Upper lobe of left lung (tissue), 6 donors: ENCODE measurements around the gene RAC3. TPM values are rescaled to one million over a fixed set of nuclear protein-coding genes. Genes with fewer than 3 reads are reported as not detected.
A peak's percentile ranks its signal among the peaks of the same experiment; 100 is the strongest.

Source experiments
- ATAC-seq, 2 donors: fragments of 200-7000 bp; cut with Tn5 transposase; one replicate each; pipeline ENCODE4 v1.9.1; 2022; ENCODE audit warnings: mild to moderate bottlenecking in 2 of 2, moderate library complexity in 2 of 2; ENCODE audit not compliant: low FRiP score in 2 of 2
- DNase-seq, 2 donors: peaks; one replicate each; pipeline ENCODE4 v3.0.0-alpha.2; 2019 to 2020
- H3K27ac ChIP-seq, 4 donors: fragments of 200-600 bp; sonication (generic); one replicate each; pipeline ENCODE4 v1.5.1; 2016 to 2019
- H3K27me3 ChIP-seq, 4 donors: fragments of 200-600 bp; sonication (generic); one replicate each; pipeline ENCODE4 v1.5.1; 2017 to 2019
- H3K36me3 ChIP-seq, 4 donors: fragments of 200-600 bp; sonication (generic); one replicate each; pipeline ENCODE4 v1.5.1; 2016 to 2019
- H3K4me1 ChIP-seq, 4 donors: fragments of 200-600 bp; sonication (generic); one replicate each; pipeline ENCODE4 v1.5.1; 2018 to 2019
- H3K4me3 ChIP-seq, 4 donors: fragments of 200-600 bp; sonication (generic); one replicate each; pipeline ENCODE4 v1.5.1; 2017 to 2019; ENCODE audit warnings: mild to moderate bottlenecking in 2 of 4, moderate library complexity in 1 of 4
- H3K9me3 ChIP-seq, 4 donors: fragments of 200-600 bp; sonication (generic); one replicate each; pipeline ENCODE4 v1.5.1; 2018 to 2019
- CTCF ChIP-seq, 6 experiments: fragments of 450-650 bp in 4 of 6; fragments of 200-600 bp in 2 of 6; sonication (generic) in 2 of 6; IDR thresholded peaks; one replicate each; pipeline ENCODE4 v1.5.1; 2016 to 2019; ENCODE audit warnings: antibody characterized with exemption in 6 of 6
- EP300 ChIP-seq, 4 donors: sonication (generic); formaldehyde crosslinking; IDR thresholded peaks; one replicate each; pipeline ENCODE4 v1.5.1; 2017; ENCODE audit warnings: antibody characterized with exemption in 4 of 4, control low read depth in 2 of 4
- POLR2A ChIP-seq, 4 donors: fragments of 450-650 bp; IDR thresholded peaks; one replicate each; pipeline ENCODE4 v1.5.1; 2016 to 2017; ENCODE audit warnings: antibody characterized with exemption in 4 of 4, mild to moderate bottlenecking in 2 of 4
- POLR2AphosphoS5 ChIP-seq, 2 donors: sonication (generic); formaldehyde crosslinking; IDR thresholded peaks; one replicate each; pipeline ENCODE4 v1.5.1; 2017; ENCODE audit warnings: antibody characterized with exemption in 2 of 2
- WGBS, 2 donors: methylation state at CpG; one replicate each; pipeline ENCODE4 v1.1.5; 2017 to 2018; 5-methylcytosine and 5-hydroxymethylcytosine counted together
- total RNA-seq, 6 donors: library from RNA; depleted of rRNA in 4 of 6; stranded (reverse); fragments of >200 nt in 4 of 6; gene quantifications; one replicate each; pipeline versions ENCODE4 v1.1.0 to v1.2.1, GENCODE V29; 2016 to 2021
- donor health status: DM: no; HTN: no; CAD: no; lungs with moderate emphysema.
- donor health status: DM: no; HTN: yes; CAD: no; lungs with severe emphysema.

The RAC3 gene
- total RNA-seq, 6 donors from 2014 or later, result 3.0 to 12.6 (median 7.1) TPM

GRCh38 chr17:82010575-82011525 lies 20.6 kb upstream of the RAC3 start:
- H3K36me3 ChIP-seq, result peaks cover 0 to 15% (median 5%) of the 10 kb centered on the region in 4 donors
- no peak for TF ChIP-seq POLR2A (IDR thresholded peaks at IDR 0.05)
- no peak for TF ChIP-seq CTCF (IDR thresholded peaks at IDR 0.05)
- no peak for TF ChIP-seq EP300 (IDR thresholded peaks at IDR 0.05)
- TF ChIP-seq POLR2AphosphoS5 (IDR thresholded peaks at IDR 0.05), result no peak
- peak in 1 of 2 donors; percentile 70 for DNase-seq
- no peaks in the 10 kb centered on the region for H3K27me3 ChIP-seq
- 93 to 97% methylated on average over 13 to 23 of the region's 39 CpGs for WGBS, 2 donors
- H3K9me3 ChIP-seq, result no peaks in the 10 kb centered on the region
- H3K4me1 ChIP-seq, result peaks cover 0 to 32% (median 19%) of the 10 kb centered on the region in 4 donors
- no peak for ATAC-seq
- H3K27ac ChIP-seq, result no peak overlapping the region
- H3K4me3 ChIP-seq, result no peak overlapping the region

- Histone ChIP-seq H3K4me3 (no peak overlapping the region), H3K9me3 (no peaks in the 10 kb centered on the region), H3K27ac (peak overlapping the region; percentile 76 to 91 (median 80)), H3K27me3 (no peaks in the 10 kb centered on the region), H3K4me1 (peaks cover 0 to 33% (median 19%) of the 10 kb centered on the region in 4 donors), H3K36me3 (peaks cover 0 to 15% (median 5%) of the 10 kb centered on the region in 4 donors)
- TF ChIP-seq POLR2AphosphoS5 (IDR thresholded peaks at IDR 0.05) (no peak), POLR2A (IDR thresholded peaks at IDR 0.05) (no peak), EP300 (IDR thresholded peaks at IDR 0.05) (no peak), CTCF (IDR thresholded peaks at IDR 0.05) (no peak)
- ATAC-seq, result no peak
- peak in 1 of 2 donors; percentile 73 for DNase-seq
- WGBS, 2 donors, result 87 to 95% methylated on average over 3 to 19 of the region's 19 CpGs
These were observed 19.8 kb upstream of the RAC3 start for GRCh38 chr17:82011617-82012187.

GRCh38 chr17:82012261-82012639 lies 19.2 kb upstream of the RAC3 start:
- WGBS, 2 donors, result 54 to 69% methylated on average over 12 to 20 of the region's 20 CpGs
- Histone ChIP-seq H3K4me1 (peaks cover 0 to 36% (median 20%) of the 10 kb centered on the region in 4 donors), H3K9me3 (no peaks in the 10 kb centered on the region), H3K4me3 (no peak overlapping the region), H3K27ac (peak overlapping the region; percentile 76 to 91 (median 80)), H3K36me3 (peaks cover 0 to 17% (median 5%) of the 10 kb centered on the region in 4 donors), H3K27me3 (no peaks in the 10 kb centered on the region)
- peak in 1 of 2 donors; percentile 81 for DNase-seq
- ATAC-seq, result no peak
- no peak for TF ChIP-seq POLR2A (IDR thresholded peaks at IDR 0.05)
- no peak for TF ChIP-seq POLR2AphosphoS5 (IDR thresholded peaks at IDR 0.05)
- no peak for TF ChIP-seq CTCF (IDR thresholded peaks at IDR 0.05)
- no peak for TF ChIP-seq EP300 (IDR thresholded peaks at IDR 0.05)

- no peaks in the 10 kb centered on the region for H3K9me3 ChIP-seq
- peak overlapping the region; percentile 76 to 91 (median 80) for H3K27ac ChIP-seq
- ATAC-seq (peak; percentile 28 to 65), DNase-seq (peak; percentile 70 to 86)
- peak overlapping the region in 1 of 4 donors; percentile 12 for H3K4me3 ChIP-seq
- H3K4me1 ChIP-seq, result peaks cover 0 to 40% (median 20%) of the 10 kb centered on the region in 4 donors
- TF ChIP-seq POLR2AphosphoS5 (IDR thresholded peaks at IDR 0.05), result peak in 1 of 2 donors; percentile 28
- peak in 2 of 4 donors; percentile 20 to 63 for TF ChIP-seq POLR2A (IDR thresholded peaks at IDR 0.05)
- TF ChIP-seq CTCF (IDR thresholded peaks at IDR 0.05), result no peak
- TF ChIP-seq EP300 (IDR thresholded peaks at IDR 0.05), result no peak
- peaks cover 0 to 22% (median 7%) of the 10 kb centered on the region in 4 donors for H3K36me3 ChIP-seq
- WGBS, 2 donors, result 52 to 77% methylated on average over 7 to 17 of the region's 19 CpGs
- no peaks in the 10 kb centered on the region for H3K27me3 ChIP-seq
These were observed 18.7 kb upstream of the RAC3 start for GRCh38 chr17:82012640-82013295.
